HCT116 (cell line): Measurements from ENCODE around the gene ATP6V0A1. TPM values are rescaled to one million over a fixed set of nuclear protein-coding genes. Genes with fewer than 3 reads are reported as not detected.
A peak's percentile ranks its signal among the peaks of the same experiment; 100 is the strongest.

Source experiments
- ATAC-seq: fragments of 200-7000 bp; cut with Tn5 transposase; 2 replicates; pipeline ENCODE4 v1.9.1; 2020; ENCODE audit warnings: mild to moderate bottlenecking, moderate library complexity
- BruUV-seq: library from RNA; stranded (reverse); fragments of 400-500 nt; replicated peaks from 2 replicates; lab custom pipeline; 2021; lab: Mats Ljungman, UMichigan
- CTCF ChIA-PET: fragments of 300-600 bp; sonication (Branson Sonifier 250); formaldehyde crosslinking; loops from one replicate; lab custom pipeline; 2021; ENCODE audit warnings: antibody characterized with exemption; lab: Charles Lee
- POLR2A ChIA-PET: fragments of 300-600, 350-600 bp; sonication (Branson Sonifier 250); formaldehyde crosslinking; loops from one replicate; lab custom pipeline; 2021; ENCODE audit warnings: antibody characterized with exemption; lab: Charles Lee
- RAD21 ChIA-PET, 2 experiments: fragments of 300-600 bp; sonication (Branson Sonifier 250); formaldehyde crosslinking; loops; one replicate each; lab custom pipeline; 2023; ENCODE audit warnings: low total read pairs in 2 of 2; ENCODE audit not compliant: uncharacterized antibody in 2 of 2, unreplicated experiment in 2 of 2, low non-redundant PET in 1 of 2; lab: Charles Lee
- DNase-seq: peaks from one replicate; pipeline ENCODE4 v3.0.0-alpha.2; 2010; ENCODE audit warnings: low read depth, low spot score
- H2AFZ ChIP-seq: fragments of 200-600 bp; shearing (Covaris generic), sonication (generic); 2 replicates; pipeline ENCODE4 v1.6.1; 2017; ENCODE audit warnings: low read depth, mixed run types, mixed read lengths, antibody characterized with exemption, low read length; ENCODE audit not compliant: poor library complexity, severe bottlenecking
- H3K27ac ChIP-seq: 2 replicates; pipeline ENCODE4 v1.5.1; 2012; ENCODE audit warnings: low read depth, low read length
- H3K27me3 ChIP-seq: fragments of 200-600 bp; sonication (generic); 2 replicates; pipeline ENCODE4 v1.6.1; 2016; ENCODE audit warnings: mixed run types, low read length, mixed read lengths; ENCODE audit not compliant: insufficient read depth
- H3K36me3 ChIP-seq, 2 experiments: fragments of 200-500 bp in 1 of 2; fragments of 200-600 bp in 1 of 2; sonication (Bioruptor generic) in 1 of 2; sonication (generic) in 1 of 2; 2 replicates each; pipeline versions ENCODE4 v1.5.1 to v1.6.1; 2014 to 2016; ENCODE audit warnings: low read length in 2 of 2, inconsistent platforms in 1 of 2, mixed read lengths in 1 of 2, mixed run types in 1 of 2; ENCODE audit not compliant: insufficient read depth in 2 of 2, control insufficient read depth in 1 of 2
- H3K4me1 ChIP-seq, 2 experiments: fragments of 200-600 bp in 1 of 2; sonication (generic) in 1 of 2; 2 replicates each; pipeline versions ENCODE4 v1.5.1 to v1.6.1; 2012 to 2017; ENCODE audit warnings: low read length in 2 of 2, inconsistent platforms in 1 of 2, mild to moderate bottlenecking in 1 of 2, mixed read lengths in 1 of 2, mixed run types in 1 of 2, moderate library complexity in 1 of 2; ENCODE audit not compliant: insufficient read depth in 2 of 2, control insufficient read depth in 1 of 2
- H3K4me2 ChIP-seq: fragments of 200-600 bp; sonication (generic); 2 replicates; pipeline ENCODE4 v1.6.1; 2017; ENCODE audit warnings: mixed run types, low read length, mixed read lengths
- H3K4me3 ChIP-seq, 2 experiments: fragments of 200-600 bp in 1 of 2; sonication (generic) in 1 of 2; replicated peaks in 1 of 2; 2 replicates each; pipeline ENCODE4 v1.5.1; 2011 to 2016; ENCODE audit warnings: low read length in 2 of 2, control low read depth in 1 of 2, low read depth in 1 of 2, mild to moderate bottlenecking in 1 of 2, mixed read lengths in 1 of 2, mixed run types in 1 of 2
- H3K79me2 ChIP-seq: fragments of 200-600 bp; sonication (generic); 2 replicates; pipeline ENCODE4 v1.6.1; 2017; ENCODE audit warnings: mild to moderate bottlenecking, mixed run types, low read length, moderate library complexity, mixed read lengths; ENCODE audit not compliant: insufficient read depth
- H3K9ac ChIP-seq: fragments of 200-600 bp; sonication (generic); 2 replicates; pipeline ENCODE4 v1.6.1; 2016; ENCODE audit warnings: low read length, mixed read lengths
- H3K9me2 ChIP-seq: fragments of 200-600 bp; sonication (generic), shearing (Covaris generic); 2 replicates; pipeline ENCODE4 v1.6.1; 2017; ENCODE audit warnings: mixed run types, mild to moderate bottlenecking, moderate library complexity; ENCODE audit not compliant: insufficient read depth
- H3K9me3 ChIP-seq, 2 experiments: fragments of 200-500 bp in 1 of 2; fragments of 200-600 bp in 1 of 2; sonication (Bioruptor generic) in 1 of 2; sonication (generic) in 1 of 2; 2 replicates each; pipeline ENCODE4 v1.6.1; 2014 to 2017; ENCODE audit warnings: low read length in 2 of 2, mixed read lengths in 2 of 2, inconsistent platforms in 1 of 2, low read depth in 1 of 2, mild to moderate bottlenecking in 1 of 2, mixed run types in 1 of 2, moderate library complexity in 1 of 2; ENCODE audit not compliant: control insufficient read depth in 1 of 2, insufficient read depth in 1 of 2
- H4K20me1 ChIP-seq: fragments of 200-600 bp; sonication (generic), shearing (Covaris generic); 2 replicates; pipeline ENCODE4 v1.6.1; 2017; ENCODE audit warnings: mixed run types, mild to moderate bottlenecking, moderate library complexity; ENCODE audit not compliant: insufficient read depth
- EGR1 ChIP-seq: IDR thresholded peaks from 2 replicates; pipeline ENCODE4 v1.6.1; 2012; ENCODE audit warnings: low read depth
- ELF1 ChIP-seq: IDR thresholded peaks from 2 replicates; pipeline ENCODE4 v1.6.1; 2012; ENCODE audit warnings: low read depth, borderline replicate concordance
- EZH2 ChIP-seq: fragments of 200-600 bp; sonication (generic); IDR thresholded peaks from 2 replicates; pipeline ENCODE4 v1.6.1; 2017; ENCODE audit warnings: antibody characterized with exemption, mixed run types
- EZH2phosphoT487 ChIP-seq: fragments of 200-600 bp; IDR thresholded peaks from 2 replicates; pipeline ENCODE4 v1.6.1; 2018; ENCODE audit warnings: antibody characterized with exemption, borderline replicate concordance
- FOSL1 ChIP-seq: IDR thresholded peaks from 2 replicates; pipeline ENCODE4 v1.6.1; 2012; ENCODE audit warnings: low read depth
- JUND ChIP-seq: IDR thresholded peaks from 2 replicates; pipeline ENCODE4 v1.6.1; 2012
- POLR2A ChIP-seq: IDR thresholded peaks from 2 replicates; pipeline ENCODE4 v1.7.0; 2011; ENCODE audit warnings: borderline replicate concordance; ENCODE audit not compliant: insufficient read depth, insufficient read length; ENCODE audit errors: extremely low read depth
- POLR2AphosphoS5 ChIP-seq: IDR thresholded peaks from 2 replicates; pipeline ENCODE4 v1.6.1; 2011; ENCODE audit warnings: mild to moderate bottlenecking, low read depth, low read length, moderate library complexity
- RAD21 ChIP-seq: IDR thresholded peaks from 2 replicates; pipeline ENCODE4 v1.6.1; 2012; ENCODE audit warnings: low read depth, mild to moderate bottlenecking
- SIN3A ChIP-seq: IDR thresholded peaks from 2 replicates; pipeline ENCODE4 v1.6.1; 2012; ENCODE audit warnings: low read depth
- SP1 ChIP-seq: IDR thresholded peaks from 2 replicates; pipeline ENCODE4 v1.6.1; 2012; ENCODE audit warnings: low read depth
- SRF ChIP-seq: IDR thresholded peaks from 2 replicates; pipeline ENCODE4 v1.6.1; 2012; ENCODE audit warnings: low read depth
- TCF7L2 ChIP-seq: IDR thresholded peaks from 2 replicates; pipeline ENCODE4 v1.7.0; 2011; ENCODE audit warnings: borderline replicate concordance, inconsistent platforms; ENCODE audit not compliant: insufficient read depth, insufficient read length; ENCODE audit errors: extremely low read depth
- YY1 ChIP-seq: IDR thresholded peaks from 2 replicates; pipeline ENCODE4 v1.6.1; 2011; ENCODE audit warnings: low read length, low read depth, moderate library complexity, mild to moderate bottlenecking; ENCODE audit not compliant: insufficient replicate concordance; ENCODE audit errors: extremely low read depth
- ZFX ChIP-seq: fragments of 450-650 bp; IDR thresholded peaks from 2 replicates; pipeline ENCODE4 v1.6.1; 2017
- ZNF274 ChIP-seq: fragments of 200-500 bp; sonication (Bioruptor generic); IDR thresholded peaks from 2 replicates; pipeline ENCODE4 v1.6.1; 2014; ENCODE audit warnings: mild to moderate bottlenecking, low read depth, low read length, inconsistent platforms
- intact Hi-C: fragments of 100-400 bp; cut with micrococcal nuclease; formaldehyde crosslinking; loops from 2 replicates; pipeline ENCODE4 v1.10.0; 2022
- total RNA-seq: library from RNA; stranded (reverse); gene quantifications from one replicate; pipeline ENCODE4 v1.2.1, GENCODE V29; 2021; ENCODE audit not compliant: unreplicated experiment
- TF ChIP-seq, protein P1 (sequence below): IDR thresholded peaks from 2 replicates; pipeline ENCODE4 v1.6.1; 2012
- TF ChIP-seq, protein P2 (sequence below), 3 experiments: fragments of 200-600 bp in 1 of 3; sonication (generic) in 1 of 3; IDR thresholded peaks in 2 of 3; conservative IDR thresholded peaks in 1 of 3; 2 replicates each; pipeline ENCODE4 v1.5.1; 2012 to 2017; ENCODE audit warnings: low read depth in 2 of 3, low read length in 2 of 3, antibody characterized with exemption in 1 of 3, borderline replicate concordance in 1 of 3, control low read depth in 1 of 3, mild to moderate bottlenecking in 1 of 3, mixed read lengths in 1 of 3, mixed run types in 1 of 3, moderate library complexity in 1 of 3; ENCODE audit not compliant: insufficient read depth in 1 of 3
- TF ChIP-seq, protein P3 (sequence below): IDR thresholded peaks from 2 replicates; pipeline ENCODE4 v1.6.1; 2012

ATP6V0A1 gene
- total RNA-seq, 1 experiment from 2014 or later: 65.2 TPM

DNA sequence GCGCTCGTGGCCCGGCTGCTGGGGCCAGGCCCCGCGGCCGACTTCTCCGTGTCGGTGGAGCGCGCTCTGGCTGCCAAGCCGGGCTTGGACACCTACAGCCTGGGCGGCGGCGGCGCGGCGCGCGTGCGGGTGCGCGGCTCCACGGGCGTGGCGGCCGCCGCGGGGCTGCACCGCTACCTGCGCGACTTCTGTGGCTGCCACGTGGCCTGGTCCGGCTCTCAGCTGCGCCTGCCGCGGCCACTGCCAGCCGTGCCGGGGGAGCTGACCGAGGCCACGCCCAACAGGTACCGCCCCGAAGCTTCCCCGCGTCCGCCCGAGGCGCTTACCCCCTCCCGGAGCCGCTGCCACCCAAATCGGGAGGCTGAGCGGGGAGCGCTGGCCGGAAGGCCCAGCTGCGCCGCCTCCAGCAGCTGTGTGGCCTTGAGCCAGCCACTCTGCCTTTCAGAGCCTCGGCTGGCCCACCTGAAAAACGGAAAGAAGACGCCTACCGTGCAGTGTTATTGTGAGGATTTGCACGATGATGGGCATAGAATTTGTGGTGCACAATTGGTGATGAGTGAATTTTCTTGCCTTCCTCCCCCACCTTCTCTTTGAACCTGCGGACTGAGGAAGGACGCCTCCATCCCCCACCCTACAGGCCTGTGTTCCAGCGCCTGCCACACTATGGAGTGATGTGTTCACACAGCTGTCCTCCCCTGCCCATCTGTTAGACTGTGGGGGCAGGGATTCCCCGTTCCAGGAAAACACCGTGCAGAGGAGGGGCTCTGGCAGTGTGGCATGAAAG lies 77.9 kb downstream of the ATP6V0A1 start:
- peak; percentile 84 for ATAC-seq
- peak; percentile 28 for TF ChIP-seq TCF7L2
- TF ChIP-seq, protein P1, sequence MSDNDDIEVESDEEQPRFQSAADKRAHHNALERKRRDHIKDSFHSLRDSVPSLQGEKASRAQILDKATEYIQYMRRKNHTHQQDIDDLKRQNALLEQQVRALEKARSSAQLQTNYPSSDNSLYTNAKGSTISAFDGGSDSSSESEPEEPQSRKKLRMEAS: peak; percentile 57; the same call in 1 of the 2 replicates
- TF ChIP-seq SIN3A: peak; percentile 52
- TF ChIP-seq EGR1: no peak
- no peak for TF ChIP-seq POLR2A
- no peak for TF ChIP-seq SP1
- TF ChIP-seq JUND: no peak
- TF ChIP-seq ZNF274: no peak
- no peak for TF ChIP-seq EZH2
- TF ChIP-seq, protein P2, sequence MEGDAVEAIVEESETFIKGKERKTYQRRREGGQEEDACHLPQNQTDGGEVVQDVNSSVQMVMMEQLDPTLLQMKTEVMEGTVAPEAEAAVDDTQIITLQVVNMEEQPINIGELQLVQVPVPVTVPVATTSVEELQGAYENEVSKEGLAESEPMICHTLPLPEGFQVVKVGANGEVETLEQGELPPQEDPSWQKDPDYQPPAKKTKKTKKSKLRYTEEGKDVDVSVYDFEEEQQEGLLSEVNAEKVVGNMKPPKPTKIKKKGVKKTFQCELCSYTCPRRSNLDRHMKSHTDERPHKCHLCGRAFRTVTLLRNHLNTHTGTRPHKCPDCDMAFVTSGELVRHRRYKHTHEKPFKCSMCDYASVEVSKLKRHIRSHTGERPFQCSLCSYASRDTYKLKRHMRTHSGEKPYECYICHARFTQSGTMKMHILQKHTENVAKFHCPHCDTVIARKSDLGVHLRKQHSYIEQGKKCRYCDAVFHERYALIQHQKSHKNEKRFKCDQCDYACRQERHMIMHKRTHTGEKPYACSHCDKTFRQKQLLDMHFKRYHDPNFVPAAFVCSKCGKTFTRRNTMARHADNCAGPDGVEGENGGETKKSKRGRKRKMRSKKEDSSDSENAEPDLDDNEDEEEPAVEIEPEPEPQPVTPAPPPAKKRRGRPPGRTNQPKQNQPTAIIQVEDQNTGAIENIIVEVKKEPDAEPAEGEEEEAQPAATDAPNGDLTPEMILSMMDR (IDR thresholded peaks at IDR 0.05 in 2 of 3, conservative IDR thresholded peaks at IDR 0.05 in 1 of 3; ENCODE audit: borderline replicate concordance in 1 of 3, insufficient read depth in 1 of 3, low read depth in 2 of 3, low read length in 2 of 3): no peak
- peak; percentile 29 for TF ChIP-seq POLR2AphosphoS5
- TF ChIP-seq SRF: no peak
- no peak for TF ChIP-seq EZH2phosphoT487
- no peak for TF ChIP-seq RAD21
- TF ChIP-seq YY1: no peak
- TF ChIP-seq, protein P3, sequence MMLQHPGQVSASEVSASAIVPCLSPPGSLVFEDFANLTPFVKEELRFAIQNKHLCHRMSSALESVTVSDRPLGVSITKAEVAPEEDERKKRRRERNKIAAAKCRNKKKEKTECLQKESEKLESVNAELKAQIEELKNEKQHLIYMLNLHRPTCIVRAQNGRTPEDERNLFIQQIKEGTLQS: no peak
- TF ChIP-seq ZFX: peak; percentile 77; the same call in 1 of the 2 replicates
- TF ChIP-seq FOSL1: no peak
- TF ChIP-seq ELF1: no peak
- H3K79me2 ChIP-seq: no peaks in the 10 kb centered on the region
- peak overlapping the region; percentile 71 to 90 for H3K4me3 ChIP-seq
- H3K9me2 ChIP-seq: no peaks in the 10 kb centered on the region
- H2AFZ ChIP-seq: no peak overlapping the region
- DNase-seq: no peak
- H3K9ac ChIP-seq: peak overlapping the region; percentile 84
- ChIA-PET CTCF (interaction anchor here (1.0 to 2.2 kb wide), 6 partner anchors 9 to 130 kb away, joined by 3 to 8 read pairs (median 4); no protein-coding TSS in a partner anchor), POLR2A (interaction anchor here (0.7 to 2.1 kb wide), 3 partner anchors 17 to 142 kb away, joined by 3 to 7 read pairs (median 6); partner anchors contain the start of gene CAVIN1), RAD21 (interaction anchor here in 1 of 2 experiments (0.8 kb wide), 1 partner anchor 9 kb away, joined by 4 read pairs; no protein-coding TSS in a partner anchor)
- H4K20me1 ChIP-seq: no peaks in the 10 kb centered on the region
- H3K9me3 ChIP-seq: no peaks in the 10 kb centered on the region
- peak overlapping the region; percentile 97 for H3K27ac ChIP-seq
- no peaks in the 10 kb centered on the region for H3K27me3 ChIP-seq
- intact Hi-C loops: no loop called here
- H3K4me1 ChIP-seq: peaks cover 23 to 37% of the 10 kb centered on the region in 2 experiments
- no peaks in the 10 kb centered on the region; a peak in 1 of 4 replicates for H3K36me3 ChIP-seq
- BruUV-seq: TSS peak; percentile 49
- H3K4me2 ChIP-seq: peak overlapping the region; percentile 98
